Stimulated activated CD8-positive, alpha-beta memory T cell treated with anti-CD3 and anti-CD28 coated beads, Interleukin-4, amount 100 ng/mL, for 1 hour (primary cell): ENCODE results near the gene DCLRE1A.
"Not testable (repeated sequence)": the region's sequence is repeated elsewhere in the genome, so short reads cannot be mapped to it uniquely, and the experiment has no call there.

ENCODE experiments used
- DNase-seq, 2 donors: peaks; one replicate each; pipeline ENCODE4 v3.0.0-alpha.2; 2020; ENCODE audit warnings: low read depth in 2 of 2, low spot score in 1 of 2

The DCLRE1A gene

DNA sequence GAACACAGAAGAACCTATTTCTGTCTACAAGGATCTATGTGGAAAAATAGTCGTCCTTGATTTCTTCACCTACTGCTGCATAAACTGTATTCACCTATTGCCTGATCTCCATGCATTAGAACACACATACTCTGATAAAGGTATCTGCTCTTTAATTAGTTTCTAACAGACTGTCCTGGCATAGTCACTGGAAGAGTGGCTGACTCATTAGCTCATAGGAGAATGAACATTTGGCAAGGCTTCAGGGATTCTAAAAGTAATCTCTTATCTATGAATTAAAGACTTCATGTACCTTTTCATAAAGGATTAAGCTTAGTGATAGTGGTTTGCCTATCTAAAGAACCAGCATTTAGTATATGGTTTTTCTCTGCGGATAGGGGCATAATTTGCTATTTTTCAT, 4.7 kb upstream of the DCLRE1A start:
- no peak for DNase-seq

DNA sequence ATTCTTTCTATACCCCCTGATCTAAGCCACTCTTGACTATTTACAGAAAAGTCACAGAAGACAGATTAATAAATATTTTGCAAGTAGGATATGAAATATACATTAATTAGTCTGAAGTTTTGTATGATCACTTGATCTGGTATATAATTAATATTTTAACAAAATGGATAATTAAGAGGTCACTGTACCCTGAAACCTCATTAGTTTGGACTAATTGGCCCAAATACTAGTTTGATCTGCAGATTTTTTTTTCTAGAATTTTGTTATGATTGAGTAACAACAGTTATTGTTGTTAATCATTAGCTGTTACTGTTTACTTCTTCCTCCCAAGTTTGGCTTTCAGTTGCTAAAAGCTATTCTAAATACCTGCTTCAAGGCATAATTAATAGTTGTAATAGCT, 3.3 kb upstream of the DCLRE1A start:
- DNase-seq, result no peak

- DNase-seq, result no peak
Observed at GRCh38 chr10:113856563-113856962, 2.7 kb upstream of the DCLRE1A start.

GRCh38 chr10:113854761-113855588, 1.1 kb upstream of the DCLRE1A start:
- no peak for DNase-seq

DNA sequence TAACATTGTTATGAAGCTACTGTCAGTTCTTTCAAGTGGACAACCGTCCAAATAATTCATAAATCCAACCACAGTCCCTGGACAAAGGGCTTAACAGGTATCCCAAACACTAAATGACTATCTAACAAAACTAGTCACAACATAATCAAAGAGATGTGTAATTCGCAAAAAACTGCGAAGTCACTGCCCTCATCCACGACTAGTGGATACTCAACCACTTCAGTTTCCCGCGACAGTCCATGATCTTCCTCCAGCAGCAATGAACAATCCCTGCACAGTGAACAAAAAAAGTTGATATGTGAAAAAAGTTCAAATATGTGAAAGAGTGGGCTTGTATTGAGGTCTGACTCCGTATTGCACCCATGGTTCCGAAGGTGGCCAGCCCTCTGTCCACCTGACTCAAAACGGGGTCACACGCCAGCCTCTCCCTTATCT, 287 bp downstream of the DCLRE1A start:
- DNase-seq, result no peak

DNA sequence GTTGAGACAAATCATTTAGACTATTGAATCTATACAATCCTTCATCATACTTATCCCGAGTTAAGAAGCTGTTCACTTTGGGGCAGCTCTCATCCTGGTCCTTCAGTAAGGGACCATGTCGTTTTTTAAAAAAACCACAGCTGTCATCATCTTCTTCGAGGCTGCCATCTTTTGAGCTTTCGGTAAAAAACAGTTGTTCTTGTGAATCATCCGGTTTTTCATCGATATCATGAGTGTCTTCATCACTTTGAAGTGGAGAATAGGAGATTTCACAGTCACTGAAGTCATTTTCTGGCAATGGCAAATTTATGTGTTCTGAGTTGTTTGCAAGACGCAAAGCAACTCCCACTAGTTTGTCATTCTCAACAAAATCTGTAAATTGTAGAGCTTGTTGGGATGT, 3.9 kb downstream of the DCLRE1A start:
- DNase-seq, result no peak

GRCh38 chr10:113849140-113849803, 4.6 kb downstream of the DCLRE1A start:
- DNase-seq, result no peak

DNA sequence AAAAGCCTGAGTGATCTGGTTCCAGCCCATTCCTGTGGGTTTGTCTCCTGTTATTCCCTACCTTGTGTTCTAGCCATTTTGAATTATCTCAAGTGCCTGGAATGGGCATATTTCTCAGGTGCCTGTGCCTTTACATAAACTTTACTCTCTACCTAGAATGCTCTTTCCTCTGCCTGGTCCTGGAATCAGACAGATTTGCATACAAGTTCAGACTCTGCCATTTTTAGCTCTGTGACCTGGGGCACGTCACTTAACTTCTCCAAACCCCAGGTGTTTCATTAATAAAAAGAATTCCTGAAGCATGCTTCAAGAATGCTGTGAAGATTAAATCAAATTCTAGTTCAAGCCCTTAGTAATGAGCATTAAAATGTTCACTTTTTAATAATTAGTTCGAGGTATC, 7.8 kb downstream of the DCLRE1A start:
- no peak for DNase-seq

DNA sequence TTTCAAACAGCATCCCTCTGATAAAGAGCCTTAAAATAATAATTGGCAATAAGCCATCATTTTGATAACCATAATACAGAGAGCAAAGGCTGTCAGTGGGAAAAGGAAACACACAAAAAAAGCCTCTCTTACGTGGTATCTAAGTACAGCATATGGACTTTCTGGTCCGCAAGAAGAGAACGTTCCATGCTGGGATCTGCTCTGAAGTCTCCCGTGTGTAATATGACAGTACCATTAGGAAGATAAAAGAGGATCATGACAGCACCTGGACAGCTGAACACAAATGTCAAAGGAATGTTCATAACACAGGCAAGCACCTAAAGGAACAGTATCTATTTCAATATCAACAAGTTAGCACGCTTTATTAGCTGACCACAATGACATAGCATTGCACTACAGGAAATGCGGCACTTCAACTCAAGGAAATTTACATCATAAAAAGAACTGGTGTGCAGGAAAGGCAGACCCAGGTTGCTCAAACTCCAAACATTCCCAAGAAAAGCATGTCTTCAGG, 9.9 kb downstream of the DCLRE1A start:
- DNase-seq, result no peak

DNA sequence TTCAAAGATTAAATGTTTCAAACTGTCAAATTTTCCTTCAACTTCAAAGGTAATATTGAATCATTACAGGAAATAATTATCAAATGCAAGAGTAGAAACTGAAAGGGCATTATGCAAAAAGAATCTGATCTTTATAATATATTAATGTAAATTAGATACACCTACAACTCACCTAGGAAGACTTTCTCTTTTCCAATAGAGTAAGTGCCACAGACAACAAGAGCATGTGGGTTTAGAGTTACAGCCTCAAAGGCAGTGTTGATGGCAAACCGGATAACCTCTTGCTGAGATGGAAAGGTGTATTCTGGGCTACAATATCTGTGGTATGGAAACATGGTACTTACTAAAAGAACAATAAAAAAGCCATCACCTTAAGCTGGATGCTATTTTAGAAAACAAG, 11.7 kb downstream of the DCLRE1A start:
- no peak for DNase-seq

DNA sequence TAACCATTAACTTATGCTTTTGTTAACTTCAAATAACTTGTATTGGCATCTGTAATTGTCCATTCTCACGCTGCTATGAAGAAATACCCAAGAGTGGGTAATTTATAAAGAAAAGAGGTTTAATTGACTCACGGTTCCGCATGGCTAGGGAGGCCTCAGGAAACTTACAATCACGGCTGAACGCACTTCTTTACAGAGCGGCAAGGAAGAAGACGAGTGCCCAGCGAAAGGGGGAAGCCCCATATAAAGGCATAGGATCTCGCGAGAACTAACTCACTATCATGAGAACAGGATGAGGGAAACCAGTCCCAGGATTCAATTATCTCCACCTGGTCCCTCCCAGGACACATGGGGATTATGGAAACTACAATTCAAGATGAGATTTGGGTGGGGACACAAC, 25.3 kb downstream of the DCLRE1A start:
- not testable (repeated sequence) for DNase-seq

GRCh38 chr10:113825791-113826190, 28.1 kb downstream of the DCLRE1A start:
- no peak for DNase-seq

DNA sequence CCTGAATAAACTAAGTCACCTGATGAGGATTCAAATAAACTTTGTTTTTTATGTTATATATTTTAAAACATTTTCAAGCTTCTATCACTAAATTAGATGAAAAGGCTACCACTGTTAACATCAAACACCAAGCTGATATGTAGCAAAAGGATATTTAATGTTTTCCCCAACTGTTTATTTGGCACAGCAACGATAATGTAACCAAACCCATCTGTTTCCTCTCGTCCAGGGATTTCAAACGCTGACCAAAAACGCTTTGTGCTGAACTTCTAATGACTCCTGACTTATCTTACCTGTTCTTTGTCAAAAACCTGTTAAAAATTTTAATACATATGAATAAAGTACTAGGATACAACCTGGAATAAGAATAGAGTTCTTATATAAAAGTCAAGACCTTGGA, 30.5 kb downstream of the DCLRE1A start:
- no peak for DNase-seq

DNA sequence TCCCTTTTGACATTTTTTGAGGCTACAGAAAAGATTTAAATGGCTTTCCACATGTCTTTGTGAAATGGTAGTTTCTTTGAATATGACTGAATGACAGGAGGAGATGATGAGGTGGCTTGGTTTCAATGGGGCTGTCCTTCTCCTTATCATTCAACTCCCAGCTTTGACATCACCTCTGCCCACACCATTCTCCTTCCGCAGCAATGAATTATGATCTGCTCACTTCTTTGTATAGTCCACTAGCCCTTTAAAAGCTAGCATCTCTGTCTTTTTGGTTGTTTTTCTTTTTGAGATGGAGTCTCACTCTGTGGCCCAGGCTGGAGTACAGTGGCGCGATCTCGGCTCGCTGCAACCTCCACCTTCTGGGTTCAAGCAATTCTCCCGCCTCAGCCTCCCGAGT, 31.7 kb downstream of the DCLRE1A start:
- no peak for DNase-seq

DNA sequence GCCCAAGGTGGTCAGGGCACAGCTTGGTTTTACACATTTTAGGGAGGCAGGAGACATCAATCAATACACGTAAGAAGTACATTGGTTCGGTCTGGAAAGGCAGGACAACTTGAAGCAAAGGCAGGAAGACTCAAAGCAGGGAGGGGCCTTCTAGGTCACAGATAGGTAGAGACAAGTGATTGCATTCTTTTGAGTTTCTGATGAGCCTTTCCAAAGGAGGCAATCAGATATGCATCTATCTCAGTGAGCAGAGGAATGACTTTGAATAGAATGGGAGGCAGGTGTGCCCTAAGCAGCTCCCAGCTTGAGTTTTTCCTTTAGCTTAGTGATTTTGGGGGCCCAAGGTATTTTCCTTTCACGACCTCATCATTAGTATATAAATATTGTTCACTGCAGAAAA, 32.6 kb downstream of the DCLRE1A start:
- DNase-seq, result not testable (repeated sequence)

DNA sequence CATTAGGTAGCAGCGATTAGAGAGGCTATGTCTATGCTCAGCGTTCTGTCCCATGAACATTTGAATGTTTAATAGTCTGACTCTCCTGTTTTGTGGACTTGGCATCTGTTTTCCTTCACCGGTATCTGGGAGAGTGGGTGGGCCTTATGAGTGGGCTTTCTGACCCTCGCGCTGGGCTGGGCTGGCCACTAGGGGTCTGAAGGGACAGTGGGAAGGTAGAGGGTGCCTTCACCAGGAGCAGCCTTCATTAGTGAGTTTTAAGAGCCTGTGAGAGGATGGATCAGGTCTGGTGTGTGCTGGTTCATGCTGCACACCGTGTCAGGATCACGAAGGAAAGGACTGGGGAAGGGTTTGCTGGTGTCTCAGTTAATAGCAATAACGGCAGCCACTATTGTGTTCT, 33.4 kb downstream of the DCLRE1A start:
- DNase-seq, result no peak

- no peak for DNase-seq
Observed at GRCh38 chr10:113819989-113820388, 33.9 kb downstream of the DCLRE1A start.

DNA sequence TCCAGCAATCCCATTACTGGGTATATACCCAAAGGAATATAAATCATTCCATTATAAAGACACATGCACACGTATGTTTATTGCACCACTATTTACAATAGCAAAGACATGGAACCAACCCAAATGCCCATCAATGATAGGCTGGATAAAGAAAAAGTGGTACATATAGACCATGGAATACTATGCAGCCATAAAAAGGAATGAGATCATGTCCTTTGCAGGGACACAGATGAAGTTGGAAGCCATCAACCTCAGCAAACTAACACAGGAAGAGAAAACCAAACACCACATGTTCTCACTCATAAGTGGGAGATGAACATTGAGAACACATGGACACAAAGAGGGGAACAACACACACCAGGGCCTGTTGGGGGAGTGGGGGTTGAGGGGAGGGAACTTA, 39.2 kb downstream of the DCLRE1A start:
- not testable (repeated sequence) for DNase-seq

- no peak for DNase-seq
Observed at GRCh38 chr10:113808168-113808567, 45.7 kb downstream of the DCLRE1A start.

GRCh38 chr10:113806503-113806902, 47.4 kb downstream of the DCLRE1A start:
- DNase-seq, result no peak

- DNase-seq, result no peak
Observed at GRCh38 chr10:113802997-113803396, 50.9 kb downstream of the DCLRE1A start.

DNA sequence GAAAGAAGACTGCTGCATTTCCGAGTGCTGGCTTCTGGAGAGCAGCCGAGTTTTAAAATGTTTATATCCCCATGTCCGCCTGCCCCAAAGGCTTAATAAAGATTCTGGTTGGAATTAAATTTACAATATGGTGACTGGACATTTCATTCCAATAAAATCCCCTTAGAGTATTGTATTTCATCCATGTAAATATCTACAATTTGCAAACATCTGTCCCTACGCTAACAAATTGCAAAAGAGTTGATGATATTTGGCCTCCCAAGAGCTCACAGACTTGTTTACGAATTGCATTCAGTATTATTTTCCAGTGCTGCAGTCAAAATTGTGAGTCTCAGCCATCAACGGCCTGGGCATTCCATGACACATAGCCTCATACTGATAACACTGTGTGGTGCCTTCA, 52.3 kb downstream of the DCLRE1A start:
- DNase-seq, result no peak
